KMS-11 (cell line): ENCODE measurements around the gene DNAH17.

ENCODE experiments used
- H2AFZ ChIP-seq: fragments of 200-600 bp; sonication (generic); 2 replicates; pipeline ENCODE4 v1.6.1; 2016; ENCODE audit warnings: antibody characterized with exemption, mixed run types, low read depth
- H3K27ac ChIP-seq: fragments of 200-600 bp; sonication (generic); 2 replicates; pipeline ENCODE4 v1.6.1; 2016; ENCODE audit warnings: mild to moderate bottlenecking, mixed run types
- H3K27me3 ChIP-seq: fragments of 200-600 bp; sonication (generic); 2 replicates; pipeline ENCODE4 v1.6.1; 2017; ENCODE audit warnings: mild to moderate bottlenecking, low read depth, mixed run types, moderate library complexity; ENCODE audit not compliant: insufficient read depth
- H3K36me3 ChIP-seq: fragments of 200-600 bp; sonication (generic); 2 replicates; pipeline ENCODE4 v1.6.1; 2017; ENCODE audit warnings: mild to moderate bottlenecking, mixed run types; ENCODE audit not compliant: insufficient read depth
- H3K4me1 ChIP-seq: fragments of 200-600 bp; sonication (generic); 2 replicates; pipeline ENCODE4 v1.6.1; 2016; ENCODE audit warnings: mild to moderate bottlenecking, low read depth, mixed run types; ENCODE audit not compliant: poor library complexity, severe bottlenecking
- H3K4me2 ChIP-seq: fragments of 200-600 bp; sonication (generic); 2 replicates; pipeline ENCODE4 v1.7.0; 2016; ENCODE audit warnings: mild to moderate bottlenecking, mixed run types
- H3K4me3 ChIP-seq: fragments of 200-600 bp; sonication (generic); IDR thresholded peaks from 2 replicates; pipeline ENCODE4 v1.6.1; 2017; ENCODE audit warnings: low read depth, low read length, mixed read lengths; ENCODE audit not compliant: insufficient read depth
- H3K79me2 ChIP-seq: fragments of 200-600 bp; sonication (generic); 2 replicates; pipeline ENCODE4 v1.6.1; 2016; ENCODE audit warnings: low read depth, mixed run types; ENCODE audit not compliant: insufficient read depth
- H3K9ac ChIP-seq: fragments of 200-600 bp; sonication (generic); 2 replicates; pipeline ENCODE4 v1.6.1; 2016; ENCODE audit warnings: mild to moderate bottlenecking, mixed run types
- H4K20me1 ChIP-seq: fragments of 200-600 bp; sonication (generic); 2 replicates; pipeline ENCODE4 v1.6.1; 2016; ENCODE audit warnings: mild to moderate bottlenecking, mixed run types; ENCODE audit not compliant: insufficient read depth
- TF ChIP-seq, protein P1 (sequence below): fragments of 200-600 bp; sonication (generic); conservative IDR thresholded peaks from 2 replicates; pipeline ENCODE4 v1.6.1; 2017; ENCODE audit warnings: low read depth, mild to moderate bottlenecking, antibody characterized with exemption, low read length, moderate library complexity, mixed read lengths

DNAH17 gene

DNA sequence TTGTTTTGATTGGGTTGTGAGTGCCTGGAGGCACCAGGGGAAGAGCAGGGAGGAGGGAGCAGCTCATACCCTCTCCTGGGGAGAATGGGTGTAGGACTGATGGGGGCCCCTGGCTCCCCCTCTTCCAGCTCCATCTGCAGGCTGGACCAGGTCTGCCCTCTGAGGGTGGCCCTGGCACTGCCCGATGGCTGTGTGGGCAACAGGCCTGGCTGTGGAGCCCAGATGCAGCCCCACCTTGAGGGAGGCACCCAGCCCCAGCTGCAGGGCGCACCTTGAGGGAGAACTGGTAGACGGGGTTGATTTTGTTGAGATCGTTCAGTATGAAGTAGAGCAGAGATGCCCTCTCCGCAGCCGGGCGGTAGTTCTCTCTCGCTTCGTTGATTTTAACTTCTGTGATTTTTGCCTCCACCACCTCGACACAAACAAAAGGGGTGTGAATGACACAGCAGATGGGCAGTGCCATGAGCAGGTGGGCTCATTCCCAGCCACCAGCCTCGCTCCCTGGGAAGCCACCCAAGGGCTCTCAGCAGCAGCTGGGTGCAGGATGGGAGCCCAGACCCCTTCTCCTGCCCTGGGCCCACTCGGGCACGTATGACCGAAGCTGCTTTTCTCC lies 127.1 kb downstream of the DNAH17 start:
- no peak overlapping the region for H2AFZ ChIP-seq
- H3K9ac ChIP-seq = no peak overlapping the region
- no peak overlapping the region for H3K4me3 ChIP-seq
- H3K4me2 ChIP-seq = no peak overlapping the region
- H4K20me1 ChIP-seq = no peaks in the 10 kb centered on the region
- H3K27me3 ChIP-seq = 0 out of 2 replicates have a peak, but pooled peaks cover 3% of the 10 kb centered on the region
- TF ChIP-seq, protein P1, sequence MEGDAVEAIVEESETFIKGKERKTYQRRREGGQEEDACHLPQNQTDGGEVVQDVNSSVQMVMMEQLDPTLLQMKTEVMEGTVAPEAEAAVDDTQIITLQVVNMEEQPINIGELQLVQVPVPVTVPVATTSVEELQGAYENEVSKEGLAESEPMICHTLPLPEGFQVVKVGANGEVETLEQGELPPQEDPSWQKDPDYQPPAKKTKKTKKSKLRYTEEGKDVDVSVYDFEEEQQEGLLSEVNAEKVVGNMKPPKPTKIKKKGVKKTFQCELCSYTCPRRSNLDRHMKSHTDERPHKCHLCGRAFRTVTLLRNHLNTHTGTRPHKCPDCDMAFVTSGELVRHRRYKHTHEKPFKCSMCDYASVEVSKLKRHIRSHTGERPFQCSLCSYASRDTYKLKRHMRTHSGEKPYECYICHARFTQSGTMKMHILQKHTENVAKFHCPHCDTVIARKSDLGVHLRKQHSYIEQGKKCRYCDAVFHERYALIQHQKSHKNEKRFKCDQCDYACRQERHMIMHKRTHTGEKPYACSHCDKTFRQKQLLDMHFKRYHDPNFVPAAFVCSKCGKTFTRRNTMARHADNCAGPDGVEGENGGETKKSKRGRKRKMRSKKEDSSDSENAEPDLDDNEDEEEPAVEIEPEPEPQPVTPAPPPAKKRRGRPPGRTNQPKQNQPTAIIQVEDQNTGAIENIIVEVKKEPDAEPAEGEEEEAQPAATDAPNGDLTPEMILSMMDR = no peak
- H3K79me2 ChIP-seq = no peaks in the 10 kb centered on the region
- H3K36me3 ChIP-seq = no peaks in the 10 kb centered on the region
- H3K4me1 ChIP-seq = no peaks in the 10 kb centered on the region
- no peak overlapping the region for H3K27ac ChIP-seq

DNA sequence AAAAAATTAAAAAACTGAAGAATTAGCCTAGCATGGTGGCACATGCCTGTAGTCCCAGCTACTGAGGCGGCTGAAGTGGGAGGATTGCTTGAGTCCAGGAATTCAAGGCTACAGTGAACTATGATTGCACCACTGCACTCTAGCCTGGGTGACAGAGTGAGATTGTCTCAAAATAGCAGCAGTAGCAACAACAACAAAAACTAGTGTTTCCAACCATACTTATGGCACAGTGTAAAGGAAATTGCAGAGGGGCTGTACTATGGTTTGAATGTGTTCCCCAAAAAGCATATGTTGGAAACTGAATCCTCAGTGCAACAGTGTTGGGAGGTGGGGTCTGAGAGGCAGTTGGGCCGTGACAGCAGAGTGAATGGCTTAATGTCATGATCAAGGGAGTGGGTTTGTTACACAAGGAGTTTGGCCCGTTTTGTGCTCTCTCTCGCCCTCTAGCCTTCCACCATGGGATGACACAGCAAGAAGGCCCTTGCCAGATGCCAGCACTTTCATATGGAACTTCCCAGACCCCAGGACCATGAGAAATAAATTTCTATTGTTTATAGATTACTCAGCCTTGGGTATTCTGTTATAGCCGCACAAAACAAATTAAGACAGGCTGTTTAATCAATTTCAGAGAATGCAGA lies 128.7 kb downstream of the DNAH17 start:
- H3K36me3 ChIP-seq = no peaks in the 10 kb centered on the region
- no peaks in the 10 kb centered on the region for H3K79me2 ChIP-seq
- H4K20me1 ChIP-seq = no peaks in the 10 kb centered on the region
- no peaks in the 10 kb centered on the region for H3K4me1 ChIP-seq
- H3K27ac ChIP-seq = no peak overlapping the region
- H3K4me3 ChIP-seq = no peak overlapping the region
- TF ChIP-seq, protein P1 = peak; percentile 36; the same call in 1 of the 2 replicates
- no peak overlapping the region for H3K4me2 ChIP-seq
- H3K27me3 ChIP-seq = 0 out of 2 replicates have a peak, but pooled peaks cover 5% of the 10 kb centered on the region
- H3K9ac ChIP-seq = no peak overlapping the region
- H2AFZ ChIP-seq = no peak overlapping the region

DNA sequence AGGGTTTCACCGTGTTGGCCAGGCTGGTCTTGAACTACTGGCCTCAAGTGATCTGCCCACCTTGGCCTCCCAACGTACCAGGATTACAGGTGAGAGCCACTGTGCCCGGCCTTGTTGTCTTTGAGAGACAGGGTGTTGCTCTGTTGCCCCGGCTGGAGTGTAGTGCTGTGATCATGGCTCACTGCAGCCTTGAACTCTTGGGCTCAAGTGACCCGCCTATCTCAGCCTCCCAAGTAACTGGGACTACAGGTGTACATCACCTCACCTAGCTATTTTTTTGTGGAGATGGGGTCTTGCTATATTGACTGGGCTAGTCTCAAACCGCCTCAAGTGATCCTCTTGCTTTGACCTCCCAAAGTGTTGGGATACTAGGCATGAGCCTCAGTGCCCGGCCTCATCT lies 130.4 kb downstream of the DNAH17 start:
- H4K20me1 ChIP-seq = no peaks in the 10 kb centered on the region
- H3K4me1 ChIP-seq = no peaks in the 10 kb centered on the region
- TF ChIP-seq, protein P1 = no peak
- H3K9ac ChIP-seq = no peak overlapping the region
- no peak overlapping the region for H3K27ac ChIP-seq
- no peak overlapping the region for H2AFZ ChIP-seq
- no peaks in the 10 kb centered on the region for H3K36me3 ChIP-seq
- H3K4me3 ChIP-seq = no peak overlapping the region
- 0 out of 2 replicates have a peak, but pooled peaks cover 5% of the 10 kb centered on the region for H3K27me3 ChIP-seq
- H3K79me2 ChIP-seq = no peaks in the 10 kb centered on the region
- H3K4me2 ChIP-seq = no peak overlapping the region

DNA sequence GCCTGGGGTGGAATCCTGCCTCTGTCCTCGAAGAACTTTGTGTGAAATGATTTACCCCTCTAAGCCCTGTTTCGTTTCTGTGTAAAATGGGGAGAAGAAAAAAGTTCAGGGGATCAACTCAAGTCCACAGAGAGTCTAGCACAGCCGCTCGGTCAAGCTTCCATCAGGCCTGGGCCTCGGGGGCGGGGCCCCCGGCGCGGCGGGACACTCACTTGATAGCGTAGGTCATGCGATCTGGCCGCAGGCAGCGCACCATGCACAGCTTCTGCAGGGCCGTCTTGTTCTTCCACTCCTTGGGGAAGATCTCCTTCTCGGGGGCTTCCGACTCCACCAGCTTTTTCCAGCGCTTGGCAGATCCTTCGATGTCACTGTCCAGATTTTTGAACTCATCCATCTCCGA lies 132.8 kb downstream of the DNAH17 start:
- Histone ChIP-seq H2AFZ (no peak overlapping the region), H3K36me3 (no peaks in the 10 kb centered on the region), H3K9ac (no peak overlapping the region), H3K27me3 (0 out of 2 replicates have a peak, but pooled peaks cover 5% of the 10 kb centered on the region), H3K4me3 (no peak overlapping the region), H3K79me2 (no peaks in the 10 kb centered on the region), H3K27ac (no peak overlapping the region), H3K4me2 (no peak overlapping the region), H3K4me1 (no peaks in the 10 kb centered on the region), H4K20me1 (no peaks in the 10 kb centered on the region)
- TF ChIP-seq, protein P1 = no peak
